HG03565 (cell line): ENCODE measurements around the gene GPRC5D.

Experiments used
- ATAC-seq: cut with Tn5 transposase; IDR thresholded peaks from one replicate; pipeline ENCODE4 v1.9.1; 2021; ENCODE audit warnings: mild to moderate bottlenecking, moderate library complexity; ENCODE audit not compliant: unreplicated experiment

Gene GPRC5D

DNA sequence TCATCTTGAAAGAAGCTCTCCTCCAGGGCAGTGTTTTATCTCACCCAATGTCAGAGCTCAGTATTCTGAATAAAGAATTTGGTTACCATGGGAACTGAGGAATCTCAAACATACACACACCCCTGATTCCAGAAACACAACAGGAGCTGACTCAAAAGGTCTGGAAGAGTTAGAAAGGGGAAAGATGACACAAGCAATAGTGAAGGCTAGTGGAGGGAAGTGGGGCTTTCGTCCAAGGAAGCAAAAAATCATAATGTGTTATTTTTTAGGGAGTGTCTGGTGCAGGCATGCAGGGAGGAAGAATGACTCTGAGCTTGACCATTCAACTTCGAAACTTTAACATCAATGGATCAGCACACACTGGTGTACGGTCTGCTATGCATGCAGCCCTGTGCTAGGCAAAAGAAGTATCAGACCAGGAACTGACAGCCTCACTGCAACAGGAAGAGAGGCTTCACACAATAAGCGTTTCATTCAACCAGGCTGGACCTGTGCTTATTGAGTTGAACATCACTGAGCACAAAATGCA, 27.8 kb upstream of the GPRC5D start:
- ATAC-seq: no peak

DNA sequence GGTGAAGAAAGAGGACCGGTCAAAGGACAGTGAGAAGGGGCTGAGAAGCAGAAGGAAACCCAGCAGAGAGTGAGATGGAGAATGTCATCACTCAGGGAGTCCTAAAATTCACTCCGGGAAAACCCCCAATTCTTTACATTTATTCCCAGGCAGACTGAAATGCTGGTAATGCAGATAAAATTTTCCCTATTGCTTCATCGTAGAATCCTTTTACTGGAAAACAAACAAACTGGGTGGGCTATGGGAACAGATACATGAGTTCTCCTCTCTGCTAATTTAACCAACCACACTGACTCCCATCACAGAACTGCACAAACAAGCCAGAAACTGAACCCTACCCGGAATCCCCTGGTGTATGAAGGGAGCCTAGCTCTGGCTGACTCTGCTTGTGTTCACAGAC, 27.2 kb upstream of the GPRC5D start:
- no peak for ATAC-seq

DNA sequence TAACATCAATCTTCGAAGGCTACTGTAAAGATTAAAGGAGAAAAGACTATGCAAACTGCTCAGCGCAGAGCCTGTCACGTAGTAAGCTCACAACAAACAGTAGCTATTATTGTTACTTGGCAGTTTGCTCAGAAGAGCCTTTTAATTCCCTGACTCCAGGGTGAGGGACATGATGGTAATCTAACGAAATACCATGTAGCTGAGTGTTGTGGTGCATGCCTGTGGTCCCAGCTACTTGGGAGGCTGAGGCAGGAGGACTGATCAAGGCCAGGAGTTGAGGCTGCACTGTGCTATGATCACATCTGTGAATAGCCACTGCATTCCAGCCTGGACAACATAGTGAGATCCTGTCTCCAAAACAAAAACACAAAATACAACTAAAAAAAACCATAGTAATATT, 25.3 kb upstream of the GPRC5D start:
- no peak for ATAC-seq

DNA sequence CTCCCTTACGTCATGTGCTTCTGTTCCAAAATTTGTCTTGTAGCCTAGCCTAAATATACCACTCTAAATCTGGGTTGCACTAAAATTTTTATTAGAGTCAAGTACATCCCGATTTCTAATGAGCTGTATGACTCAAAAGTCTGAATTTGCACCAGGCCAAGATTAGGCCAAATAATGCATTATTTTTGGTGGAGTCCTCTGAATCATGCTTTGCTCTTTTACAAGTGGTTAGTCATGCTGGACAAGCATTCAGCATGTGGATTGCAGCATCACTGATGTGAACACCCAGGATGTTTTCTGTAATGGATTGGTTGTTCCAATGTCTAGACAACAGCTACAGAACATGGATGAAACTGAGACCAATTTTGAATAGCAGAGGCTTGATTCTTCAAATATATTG, 24.4 kb upstream of the GPRC5D start:
- ATAC-seq: no peak

DNA sequence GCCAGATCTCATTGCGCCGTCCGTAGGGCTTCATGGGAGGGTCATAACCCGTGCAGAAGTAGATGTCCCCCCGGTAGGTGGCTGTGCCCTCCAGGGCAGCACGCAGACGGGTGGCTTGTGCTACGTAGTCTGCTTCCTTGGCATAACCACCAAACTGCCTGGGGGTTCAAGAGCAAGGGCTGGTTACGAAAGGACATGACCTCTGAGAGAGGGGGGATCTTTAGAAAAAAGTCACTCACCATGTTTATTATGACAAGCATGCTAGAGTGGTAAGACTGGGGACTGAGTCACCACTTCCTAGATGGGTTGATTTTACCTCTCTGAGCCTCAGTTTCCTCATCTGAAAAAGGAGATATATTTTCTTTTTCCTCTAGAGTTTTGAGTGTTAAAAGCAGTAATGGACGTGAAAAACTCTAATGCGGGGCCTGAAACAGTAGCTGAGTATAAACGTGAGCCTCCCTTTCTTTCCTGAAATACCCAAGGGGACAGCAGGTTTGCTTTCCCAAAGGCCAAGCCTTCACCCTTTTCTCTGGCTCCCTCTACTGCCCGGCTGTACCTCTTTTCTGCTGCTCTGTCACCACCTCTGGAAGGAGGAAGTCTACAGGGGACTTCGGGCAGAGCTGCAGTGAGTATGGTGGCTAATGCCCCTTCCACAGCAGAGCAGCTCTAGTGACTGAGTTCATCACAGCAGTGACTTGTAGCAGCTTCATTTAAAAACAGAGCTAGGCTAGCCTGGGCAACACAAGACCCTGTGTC, 23.5 kb upstream of the GPRC5D start:
- ATAC-seq: no peak

DNA sequence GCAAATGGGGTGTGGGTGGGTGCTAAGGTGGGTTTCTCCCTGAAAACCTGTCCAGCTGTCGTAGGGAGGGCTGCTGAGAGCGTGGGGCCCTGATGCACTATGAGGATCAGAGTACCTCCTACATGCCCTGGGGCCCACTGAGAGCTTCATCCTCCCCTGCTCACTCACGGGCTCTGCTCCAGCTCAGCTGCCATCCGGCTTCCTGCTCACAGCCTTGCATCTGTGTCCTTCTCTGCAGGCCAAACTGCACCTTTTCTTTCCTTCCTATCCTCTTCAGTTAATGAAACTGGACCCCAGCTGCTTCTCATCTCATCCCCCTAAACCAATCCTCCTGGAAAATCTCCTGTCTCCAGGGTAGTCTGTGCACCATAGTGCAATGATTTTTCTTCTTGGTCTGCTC, 22.2 kb upstream of the GPRC5D start:
- no peak for ATAC-seq

DNA sequence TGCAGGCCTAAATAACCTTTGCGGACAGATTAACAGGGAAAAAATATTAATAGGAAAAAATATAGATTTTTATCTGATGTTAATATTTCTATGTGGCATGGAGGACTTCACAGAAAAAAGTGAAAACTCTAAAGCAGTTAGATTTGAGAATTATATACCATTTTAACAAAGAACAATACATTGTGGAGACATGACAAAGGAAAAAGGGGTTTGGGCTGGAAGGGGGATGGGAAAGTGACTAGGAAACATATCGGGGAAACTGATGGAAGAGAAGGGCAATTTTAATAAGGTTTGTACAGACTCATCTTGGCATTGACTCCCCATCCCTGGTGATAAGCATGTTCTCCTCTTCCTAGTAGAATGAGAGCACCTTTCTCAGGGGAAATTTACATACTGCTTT, 21.0 kb upstream of the GPRC5D start:
- ATAC-seq: no peak

DNA sequence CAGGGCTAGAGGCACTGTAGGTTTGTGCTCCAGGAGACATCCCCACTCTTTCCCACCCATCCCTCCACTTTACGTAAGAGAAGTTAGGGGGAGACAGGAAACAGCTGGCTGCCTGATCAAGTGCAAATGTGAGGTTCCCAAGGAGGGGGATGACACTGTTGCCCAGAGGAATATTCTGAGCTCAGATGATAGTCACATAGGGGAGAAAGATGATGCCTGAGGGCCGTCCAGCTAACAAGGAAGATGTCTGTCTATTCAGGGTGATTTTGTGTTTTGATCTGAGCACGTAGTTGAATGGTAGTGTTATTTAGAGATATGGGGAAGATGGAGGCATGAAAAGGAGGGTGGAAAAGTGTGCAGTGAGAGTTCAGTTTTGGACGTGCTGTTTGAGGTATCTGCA, 13.9 kb upstream of the GPRC5D start:
- no peak for ATAC-seq

DNA sequence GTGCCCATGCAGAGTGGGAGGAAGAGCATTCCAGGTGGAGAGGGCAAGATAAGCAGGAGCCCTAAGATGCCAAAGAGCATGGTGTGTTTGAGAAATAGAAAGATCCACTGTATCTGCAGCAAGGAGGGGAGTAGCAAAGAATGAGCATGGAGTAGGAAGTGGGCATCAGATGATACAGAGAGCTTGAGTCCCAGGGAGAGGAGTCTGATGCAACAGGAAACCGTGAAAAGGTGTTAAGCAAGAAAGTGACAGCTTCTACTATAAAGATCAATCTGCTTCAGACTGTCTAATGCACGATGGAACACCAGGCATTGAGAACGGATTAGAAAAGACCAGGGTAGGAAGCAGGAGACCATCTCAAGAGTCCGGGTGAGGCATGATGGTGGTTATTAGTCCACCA, 12.3 kb upstream of the GPRC5D start:
- no peak for ATAC-seq

DNA sequence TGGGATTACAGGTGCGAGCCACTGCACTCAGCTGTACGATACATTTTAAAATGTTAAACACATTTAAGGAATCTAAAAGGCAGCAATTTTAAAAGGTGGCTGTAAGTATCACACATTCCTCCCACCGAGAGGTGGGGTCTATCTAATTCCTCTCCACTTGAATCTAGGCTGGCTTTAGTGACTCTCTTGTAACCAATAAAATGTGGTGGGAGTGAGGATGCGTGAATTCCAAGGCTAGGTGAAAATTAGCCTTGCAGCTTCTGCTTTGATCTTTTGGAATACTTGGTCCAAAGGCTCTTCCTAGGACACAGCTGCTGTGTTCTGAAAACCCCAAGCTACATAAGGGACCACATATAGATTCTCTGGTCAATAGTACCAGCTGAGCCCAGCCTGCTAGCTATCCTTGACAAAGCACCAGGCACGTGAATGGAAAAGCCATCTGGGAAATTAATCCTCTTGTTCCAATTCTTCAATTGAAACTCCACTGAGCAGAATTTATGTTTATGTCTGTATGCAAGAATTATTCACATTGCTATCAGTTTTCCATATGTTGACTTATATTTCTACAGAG, 8.8 kb upstream of the GPRC5D start:
- ATAC-seq: no peak

DNA sequence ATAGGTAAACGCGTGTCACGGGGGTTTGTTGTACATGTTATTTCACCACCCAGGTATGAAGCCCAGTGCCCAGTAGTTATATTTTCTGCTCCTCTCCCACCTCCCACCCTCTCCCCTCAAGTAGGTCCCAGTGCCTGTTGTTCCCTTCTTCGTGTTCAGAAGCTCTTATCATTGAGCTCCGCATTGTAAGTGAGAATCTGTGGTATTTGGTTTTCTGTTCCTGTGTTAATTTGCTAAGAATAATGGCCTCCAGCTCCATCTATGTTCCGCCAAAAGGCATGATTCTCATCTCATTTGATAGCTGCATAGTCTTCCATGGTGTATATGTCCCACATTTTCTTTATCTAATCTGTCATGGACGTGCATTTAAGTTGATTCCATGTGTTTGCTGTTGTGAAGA, 6.9 kb upstream of the GPRC5D start:
- ATAC-seq: no peak

DNA sequence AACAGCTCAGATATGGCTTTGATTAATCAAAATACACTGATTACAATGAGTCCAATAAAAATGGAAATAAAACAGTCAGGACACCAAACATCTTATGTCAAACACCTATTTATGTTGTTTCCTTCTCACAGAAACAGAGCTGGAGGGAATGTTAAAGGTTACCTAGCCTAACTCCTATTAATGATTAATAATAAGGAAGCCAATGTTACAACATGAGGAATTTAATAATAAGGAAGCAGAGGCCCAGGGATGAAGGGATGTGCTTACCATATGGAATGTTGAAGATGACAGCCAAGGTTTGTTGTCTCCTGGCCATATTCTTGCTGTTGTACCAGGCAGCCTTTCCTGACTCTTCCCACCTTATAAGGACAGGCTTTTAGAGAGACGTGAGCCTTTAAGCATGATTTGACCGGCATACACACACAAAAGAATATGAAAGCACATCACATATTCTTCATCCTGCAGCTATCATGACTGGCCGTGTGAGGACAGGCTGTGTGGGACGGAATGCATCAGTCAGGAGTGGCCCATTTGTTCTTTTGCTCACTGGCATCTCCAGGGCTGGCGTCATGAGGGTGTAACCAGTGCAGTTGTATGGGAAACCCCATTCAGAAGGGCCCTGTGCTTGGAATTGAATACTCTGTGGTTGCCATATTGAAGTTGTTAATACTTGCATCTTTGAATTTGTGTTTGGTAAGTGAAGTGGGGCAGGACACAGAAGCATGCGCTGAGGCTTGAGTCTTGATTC, 3.1 kb upstream of the GPRC5D start:
- ATAC-seq: no peak

DNA sequence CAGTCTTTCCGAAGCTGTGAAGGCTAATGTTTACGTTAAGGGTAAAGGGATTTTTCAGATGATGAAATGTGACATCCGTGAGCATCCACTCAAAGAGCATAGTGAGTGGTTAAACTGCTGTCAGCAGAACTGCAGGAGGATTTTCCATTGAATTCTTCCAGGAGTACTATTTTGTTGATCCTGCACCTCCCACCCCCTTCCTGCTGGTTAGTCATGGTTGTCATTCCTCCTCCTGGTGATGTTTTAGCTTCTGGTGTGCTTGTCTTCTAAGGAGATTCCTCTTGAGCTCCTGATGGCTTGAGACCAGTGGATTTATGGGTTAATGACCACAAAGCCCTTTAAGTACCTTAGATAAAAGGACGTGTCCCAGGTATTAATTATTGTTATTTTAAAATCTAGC, 2.4 kb upstream of the GPRC5D start:
- no peak for ATAC-seq

DNA sequence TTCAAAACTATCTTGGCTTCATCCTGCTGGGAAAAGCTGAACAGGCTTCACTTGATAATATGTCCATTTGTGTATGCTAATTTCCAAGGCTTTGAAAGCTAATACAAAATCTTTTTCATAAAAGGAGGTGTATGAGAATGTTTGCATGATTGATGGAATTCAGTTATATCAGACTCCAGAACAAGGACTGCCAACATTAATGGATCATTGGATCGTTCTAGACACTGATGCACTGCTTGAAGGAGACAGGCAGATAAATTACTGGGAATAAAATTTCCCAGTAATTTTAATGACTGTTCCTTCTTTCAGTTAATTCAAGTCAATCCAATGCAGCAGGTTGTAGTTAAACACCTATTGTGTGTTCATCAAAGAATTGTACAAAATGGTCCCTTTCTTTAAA, 466 bp downstream of the GPRC5D start:
- ATAC-seq: no peak

DNA sequence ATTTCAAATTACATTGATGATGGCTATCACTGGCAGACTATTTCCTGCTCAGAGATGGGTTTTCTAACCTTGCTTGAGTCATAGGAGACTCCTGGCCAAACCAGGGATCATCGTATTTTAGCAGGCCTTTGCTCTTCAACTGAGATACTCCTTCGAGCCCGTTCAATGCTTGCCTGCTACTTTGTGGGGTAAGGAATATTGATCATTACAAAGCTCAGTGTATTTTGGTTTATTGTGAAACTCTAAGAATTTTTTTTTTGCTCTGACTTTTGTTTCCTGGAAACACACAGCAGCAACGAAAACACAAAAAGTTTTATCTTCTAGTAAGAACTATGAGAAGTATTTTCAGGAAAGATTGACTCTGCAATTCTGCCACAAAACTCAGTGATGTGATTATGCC, 4.1 kb downstream of the GPRC5D start:
- no peak for ATAC-seq

DNA sequence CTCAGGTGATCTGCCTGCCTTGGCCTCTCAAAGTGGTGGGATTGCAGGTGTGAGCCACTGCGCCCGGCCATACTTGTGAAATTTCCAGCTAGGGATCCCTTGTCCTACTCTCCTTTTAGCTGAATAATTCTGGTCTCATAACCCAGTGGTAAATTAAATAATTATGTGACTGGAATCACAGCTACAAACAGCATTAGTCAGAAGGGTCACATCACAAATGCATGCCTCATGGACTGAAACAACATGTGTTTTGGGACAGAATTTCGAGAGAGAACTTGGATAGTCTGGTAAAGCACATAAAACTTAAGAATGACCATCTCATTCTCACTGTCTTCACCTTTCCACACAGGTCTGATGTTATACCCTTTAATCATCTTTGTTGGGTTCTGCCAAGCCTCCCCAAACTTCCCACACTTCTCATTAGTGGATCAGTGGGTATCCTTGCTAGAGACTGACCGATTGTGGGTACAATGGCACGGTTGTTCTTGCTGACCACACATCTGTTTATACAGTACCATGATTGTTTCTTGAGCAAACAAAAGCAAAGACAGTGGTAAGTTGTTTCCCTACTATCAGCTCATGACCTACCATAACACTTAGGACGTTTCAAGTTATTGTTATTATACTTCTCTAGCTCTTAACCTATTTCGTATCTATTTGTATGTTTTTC, 5.1 kb downstream of the GPRC5D start:
- no peak for ATAC-seq

DNA sequence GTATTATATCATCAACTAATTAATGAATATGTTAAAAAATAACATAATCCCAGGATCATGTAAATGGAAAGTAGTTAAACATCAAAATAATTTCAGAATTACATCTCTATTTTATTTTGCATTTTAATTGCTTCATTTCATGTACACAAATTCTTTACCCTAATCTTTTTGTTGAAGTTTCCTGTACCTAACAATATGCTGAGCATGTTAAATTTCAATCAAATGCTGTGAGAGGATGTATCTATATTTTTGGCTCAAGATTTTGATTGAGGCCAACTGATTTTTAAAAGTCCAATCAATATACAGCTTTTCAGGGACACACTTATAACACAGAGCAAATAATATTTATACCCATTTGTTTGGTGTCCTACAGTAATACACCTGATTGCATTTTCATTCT, 6.4 kb downstream of the GPRC5D start:
- no peak for ATAC-seq

DNA sequence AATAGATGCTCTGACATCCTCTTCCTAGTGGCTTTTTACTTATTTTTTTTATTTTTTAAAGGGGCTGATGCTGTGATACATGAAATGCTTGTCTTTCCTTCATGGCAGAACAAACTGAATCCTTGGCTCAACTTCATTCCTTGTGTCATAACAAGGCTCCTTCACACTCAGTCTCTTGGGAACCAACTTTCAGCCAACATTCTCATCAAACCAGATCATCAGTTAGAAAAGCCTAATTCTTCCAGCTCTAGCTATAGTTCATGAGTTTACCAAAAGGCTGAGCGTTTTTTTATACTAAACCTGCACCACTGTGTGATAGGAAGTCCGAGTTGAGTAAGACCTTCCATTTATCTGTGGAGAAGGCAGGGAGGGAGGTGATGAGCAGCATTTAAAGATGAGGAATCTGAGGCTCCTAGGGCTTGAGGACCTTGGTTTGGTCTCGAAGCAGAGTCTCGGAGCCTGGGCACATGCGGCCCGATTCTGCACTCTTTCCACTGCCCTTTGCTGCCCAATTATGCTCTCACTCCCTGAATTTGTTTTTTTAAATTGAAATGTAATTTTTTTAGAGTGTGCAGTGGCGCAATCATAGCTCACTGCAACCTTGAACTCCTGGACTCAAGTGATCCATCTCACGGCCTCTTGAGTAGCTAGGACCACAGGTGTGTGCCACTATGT, 8.2 kb downstream of the GPRC5D start:
- ATAC-seq: no peak

DNA sequence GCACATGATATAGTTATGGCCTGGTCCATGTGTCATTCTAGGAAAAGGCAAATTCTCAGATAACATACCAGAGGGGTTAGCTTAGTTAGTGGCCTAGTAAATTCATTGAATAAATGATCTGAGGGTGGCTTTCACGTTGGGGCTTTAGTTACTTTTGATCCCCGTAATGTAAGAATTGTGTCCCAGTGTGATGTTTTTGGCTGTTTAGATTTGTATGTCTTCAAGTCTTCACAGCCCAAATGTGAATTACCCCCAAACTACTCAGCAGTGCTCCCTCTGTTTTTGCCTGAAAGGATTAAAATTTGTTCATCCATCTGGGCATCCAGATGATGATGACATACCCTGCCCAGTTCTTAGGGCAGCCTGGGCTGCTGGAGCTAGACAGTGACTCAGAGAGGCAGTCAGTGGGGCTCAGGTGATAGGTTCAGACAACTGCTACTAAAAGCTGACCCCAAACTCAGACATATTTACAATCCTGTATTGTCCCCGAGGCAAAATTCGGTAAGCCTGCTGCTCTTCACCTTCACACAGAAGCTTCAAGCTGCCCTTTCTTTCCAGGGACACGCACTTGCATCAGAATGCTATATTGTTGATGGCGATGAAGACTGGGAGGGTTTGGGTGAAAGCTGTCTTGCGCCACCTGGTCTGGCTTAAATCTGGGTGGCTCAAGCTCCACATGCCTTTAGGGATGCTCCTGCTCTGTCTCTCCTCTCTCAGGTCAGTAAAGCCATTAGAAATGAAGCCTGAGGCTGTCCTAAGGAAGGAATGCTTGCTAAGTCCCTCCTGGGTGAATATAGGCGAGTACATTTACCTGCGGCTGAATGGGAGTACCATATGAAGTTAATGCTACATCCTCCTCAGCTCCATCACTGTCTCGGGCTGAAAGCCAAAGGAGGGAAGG, 10.3 kb downstream of the GPRC5D start:
- no peak for ATAC-seq

DNA sequence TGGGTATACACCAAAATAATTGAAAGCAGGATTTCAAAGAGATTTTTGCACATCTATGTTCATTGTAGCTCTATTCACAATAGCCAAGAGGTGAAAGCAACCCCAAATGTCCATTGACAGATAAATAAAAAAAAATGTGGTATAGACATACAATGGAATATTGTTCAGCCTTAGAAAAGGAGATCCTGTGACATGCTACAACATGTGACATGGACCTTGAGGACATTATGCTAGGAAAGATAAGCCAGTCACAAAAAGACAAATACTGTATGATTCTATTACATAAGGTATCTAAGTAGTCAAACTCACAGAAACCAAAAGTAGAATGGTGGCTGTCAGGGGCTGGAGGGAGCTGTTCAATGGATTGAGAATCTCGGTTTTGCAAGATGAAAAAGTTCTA, 12.1 kb downstream of the GPRC5D start:
- ATAC-seq: no peak
